GM04504 (cell line): Measurements from ENCODE around the gene DIP2B.

Experiments used
- DNase-seq: peaks from one replicate; pipeline ENCODE4 v3.0.0-alpha.2; 2012; ENCODE audit warnings: low read depth

Gene DIP2B

GRCh38 chr12:50612882-50613281, 108.1 kb downstream of the DIP2B start:
- no peak for DNase-seq

- DNase-seq: no peak
These were observed 108.7 kb downstream of the DIP2B start for GRCh38 chr12:50613463-50613862.

GRCh38 chr12:50614167-50614759, 109.5 kb downstream of the DIP2B start:
- DNase-seq: no peak

- DNase-seq: no peak
These were observed 110.5 kb downstream of the DIP2B start for GRCh38 chr12:50615145-50615906.

GRCh38 chr12:50615907-50616296, 111.1 kb downstream of the DIP2B start:
- DNase-seq: no peak

- DNase-seq: no peak
These were observed 112.9 kb downstream of the DIP2B start for GRCh38 chr12:50617657-50618056.

GRCh38 chr12:50618864-50619609, 114.3 kb downstream of the DIP2B start:
- no peak for DNase-seq

- DNase-seq: no peak
These were observed 114.8 kb downstream of the DIP2B start for GRCh38 chr12:50619610-50619958.

- DNase-seq: peak; percentile 60
These were observed 115.6 kb downstream of the DIP2B start for GRCh38 chr12:50620109-50620977.

- no peak for DNase-seq
These were observed 116.2 kb downstream of the DIP2B start for GRCh38 chr12:50620978-50621360.

- no peak for DNase-seq
These were observed 116.9 kb downstream of the DIP2B start for GRCh38 chr12:50621399-50622300.

GRCh38 chr12:50625029-50625925, 120.5 kb downstream of the DIP2B start:
- no peak for DNase-seq

- DNase-seq: no peak
These were observed 121.2 kb downstream of the DIP2B start for GRCh38 chr12:50626026-50626425.

- no peak for DNase-seq
These were observed 122.7 kb downstream of the DIP2B start for GRCh38 chr12:50627491-50627890.

GRCh38 chr12:50628394-50628793, 123.6 kb downstream of the DIP2B start:
- DNase-seq: no peak

GRCh38 chr12:50633955-50634354, 129.2 kb downstream of the DIP2B start:
- peak; percentile 79 for DNase-seq

GRCh38 chr12:50634379-50634778, 129.6 kb downstream of the DIP2B start:
- no peak for DNase-seq

- DNase-seq: no peak
These were observed 130.6 kb downstream of the DIP2B start for GRCh38 chr12:50635364-50635763.

GRCh38 chr12:50635857-50636256, 131.1 kb downstream of the DIP2B start:
- no peak for DNase-seq

GRCh38 chr12:50636505-50636904, 131.7 kb downstream of the DIP2B start:
- no peak for DNase-seq
